IMR-90 (cell line): ENCODE measurements around the gene PITPNM1.

Source experiments
- CEBPB ChIP-seq: IDR thresholded peaks from 2 replicates; pipeline ENCODE4 v1.6.1; 2012; ENCODE audit warnings: low read depth, low read length, improper control_type of control experiment
- CHD1 ChIP-seq: IDR thresholded peaks from 2 replicates; pipeline ENCODE4 v1.6.1; 2012; ENCODE audit warnings: low read depth, low read length, improper control_type of control experiment
- POLR2A ChIP-seq: IDR thresholded peaks from 2 replicates; pipeline ENCODE4 v1.6.1; 2012; ENCODE audit warnings: mild to moderate bottlenecking, low read depth, low read length
- TF ChIP-seq, protein P1 (sequence below): conservative IDR thresholded peaks from 2 replicates; pipeline ENCODE4 v1.5.1; 2012; ENCODE audit warnings: mild to moderate bottlenecking, low read depth, low read length, improper control_type of control experiment

DNA sequence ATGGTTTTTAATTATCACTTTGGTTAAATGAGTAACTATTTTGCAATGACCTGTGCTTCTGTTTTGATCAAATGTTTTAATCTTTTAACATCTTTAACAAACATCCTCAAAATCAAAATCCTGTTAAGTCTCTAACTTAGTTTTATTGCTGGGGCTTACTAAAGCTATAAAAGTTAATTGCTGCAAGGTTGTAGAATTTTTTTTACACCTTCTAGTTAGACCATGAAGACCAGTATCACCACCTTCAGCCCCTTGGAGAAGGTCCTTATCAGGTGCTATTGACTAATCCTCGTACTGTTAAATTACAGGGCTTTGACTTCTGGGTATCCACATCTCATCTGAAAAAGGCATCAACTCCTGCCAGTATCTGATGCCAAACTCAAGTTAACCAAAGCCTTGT, 30.4 kb upstream of the PITPNM1 start:
- TF ChIP-seq, protein P1, sequence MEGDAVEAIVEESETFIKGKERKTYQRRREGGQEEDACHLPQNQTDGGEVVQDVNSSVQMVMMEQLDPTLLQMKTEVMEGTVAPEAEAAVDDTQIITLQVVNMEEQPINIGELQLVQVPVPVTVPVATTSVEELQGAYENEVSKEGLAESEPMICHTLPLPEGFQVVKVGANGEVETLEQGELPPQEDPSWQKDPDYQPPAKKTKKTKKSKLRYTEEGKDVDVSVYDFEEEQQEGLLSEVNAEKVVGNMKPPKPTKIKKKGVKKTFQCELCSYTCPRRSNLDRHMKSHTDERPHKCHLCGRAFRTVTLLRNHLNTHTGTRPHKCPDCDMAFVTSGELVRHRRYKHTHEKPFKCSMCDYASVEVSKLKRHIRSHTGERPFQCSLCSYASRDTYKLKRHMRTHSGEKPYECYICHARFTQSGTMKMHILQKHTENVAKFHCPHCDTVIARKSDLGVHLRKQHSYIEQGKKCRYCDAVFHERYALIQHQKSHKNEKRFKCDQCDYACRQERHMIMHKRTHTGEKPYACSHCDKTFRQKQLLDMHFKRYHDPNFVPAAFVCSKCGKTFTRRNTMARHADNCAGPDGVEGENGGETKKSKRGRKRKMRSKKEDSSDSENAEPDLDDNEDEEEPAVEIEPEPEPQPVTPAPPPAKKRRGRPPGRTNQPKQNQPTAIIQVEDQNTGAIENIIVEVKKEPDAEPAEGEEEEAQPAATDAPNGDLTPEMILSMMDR: no peak
- TF ChIP-seq CEBPB (no peak), CHD1 (no peak), POLR2A (no peak)
